ENCODE results near the gene ADAM23.

ADAM23 gene

GRCh38 chr2:206585335-206585734, 142.0 kb downstream of the ADAM23 start:
- no peak for DNase-seq
- Histone ChIP-seq H3K27ac (ENCODE audit: low read length) (no peak overlapping the region), H3K79me2 (ENCODE audit: insufficient read depth, low read length) (no peaks in the 10 kb centered on the region), H3K9me3 (ENCODE audit: insufficient read depth, low read length, severe bottlenecking) (no peaks in the 10 kb centered on the region), H2AFZ (ENCODE audit: low read depth, low read length) (no peak overlapping the region), H3K9ac (ENCODE audit: low read depth, low read length) (no peak overlapping the region), H3K4me1 (ENCODE audit: insufficient read depth, low read length) (no peaks in the 10 kb centered on the region), H3K4me2 (ENCODE audit: insufficient read depth, low read length) (no peak overlapping the region), H3K27me3 (ENCODE audit: insufficient read depth, low read length, poor library complexity) (no peaks in the 10 kb centered on the region), H3K4me3 (ENCODE audit: low read depth in 1 of 2, low read length in 2 of 2) (no peak overlapping the region), H3K36me3 (ENCODE audit: insufficient read depth, low read length) (no peaks in the 10 kb centered on the region), H4K20me1 (ENCODE audit: insufficient read depth, low read length) (no peaks in the 10 kb centered on the region)
- no peak for ATAC-seq (ENCODE audit: insufficient read depth, low read depth)
- no peak for TF ChIP-seq EZH2 (IDR thresholded peaks at IDR 0.05; ENCODE audit: borderline replicate concordance, low read depth, low read length, severe bottlenecking)
- TF ChIP-seq, protein P1, sequence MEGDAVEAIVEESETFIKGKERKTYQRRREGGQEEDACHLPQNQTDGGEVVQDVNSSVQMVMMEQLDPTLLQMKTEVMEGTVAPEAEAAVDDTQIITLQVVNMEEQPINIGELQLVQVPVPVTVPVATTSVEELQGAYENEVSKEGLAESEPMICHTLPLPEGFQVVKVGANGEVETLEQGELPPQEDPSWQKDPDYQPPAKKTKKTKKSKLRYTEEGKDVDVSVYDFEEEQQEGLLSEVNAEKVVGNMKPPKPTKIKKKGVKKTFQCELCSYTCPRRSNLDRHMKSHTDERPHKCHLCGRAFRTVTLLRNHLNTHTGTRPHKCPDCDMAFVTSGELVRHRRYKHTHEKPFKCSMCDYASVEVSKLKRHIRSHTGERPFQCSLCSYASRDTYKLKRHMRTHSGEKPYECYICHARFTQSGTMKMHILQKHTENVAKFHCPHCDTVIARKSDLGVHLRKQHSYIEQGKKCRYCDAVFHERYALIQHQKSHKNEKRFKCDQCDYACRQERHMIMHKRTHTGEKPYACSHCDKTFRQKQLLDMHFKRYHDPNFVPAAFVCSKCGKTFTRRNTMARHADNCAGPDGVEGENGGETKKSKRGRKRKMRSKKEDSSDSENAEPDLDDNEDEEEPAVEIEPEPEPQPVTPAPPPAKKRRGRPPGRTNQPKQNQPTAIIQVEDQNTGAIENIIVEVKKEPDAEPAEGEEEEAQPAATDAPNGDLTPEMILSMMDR (IDR thresholded peaks at IDR 0.05; ENCODE audit: borderline replicate concordance, extremely low read depth, low read length, poor library complexity, severe bottlenecking), result no peak

GRCh38 chr2:206586609-206587008, 143.3 kb downstream of the ADAM23 start:
- H2AFZ ChIP-seq (ENCODE audit: low read depth, low read length), result no peak overlapping the region
- no peak for ATAC-seq (ENCODE audit: insufficient read depth, low read depth)
- no peak for DNase-seq

DNA sequence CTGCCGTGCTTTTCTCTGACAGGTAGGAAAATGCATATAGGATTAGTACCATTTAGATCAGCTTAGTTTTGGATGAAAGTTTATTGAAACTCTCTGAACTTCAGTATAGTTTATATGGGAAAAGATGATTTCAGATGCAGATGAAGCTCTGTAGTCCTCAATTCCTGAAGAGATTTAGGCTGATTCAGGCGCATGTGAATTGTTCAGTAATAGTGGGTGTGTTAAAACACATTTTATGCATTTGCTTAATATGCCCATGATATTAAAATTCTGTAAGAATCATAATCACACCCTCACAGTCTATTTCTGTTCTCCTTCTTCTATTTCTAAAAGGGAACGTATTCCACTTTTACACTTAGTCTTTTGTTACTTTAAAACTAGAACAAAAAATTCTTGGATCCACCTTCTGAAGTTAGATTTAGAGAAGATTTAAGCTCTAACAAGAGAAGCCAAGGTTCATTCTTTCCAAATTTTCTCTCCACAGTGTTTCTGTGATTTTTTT, 154.4 kb downstream of the ADAM23 start:
- DNase-seq (no peak), ATAC-seq (ENCODE audit: insufficient read depth, low read depth) (no peak)
- no peak for TF ChIP-seq EZH2 (IDR thresholded peaks at IDR 0.05; ENCODE audit: borderline replicate concordance, low read depth, low read length, severe bottlenecking)
- TF ChIP-seq, protein P1 (IDR thresholded peaks at IDR 0.05; ENCODE audit: borderline replicate concordance, extremely low read depth, low read length, poor library complexity, severe bottlenecking), result no peak

More at GRCh38 chr2:206586609-206587008, 143.3 kb downstream of the ADAM23 start:
- H4K20me1 ChIP-seq (ENCODE audit: insufficient read depth, low read length), result no peaks in the 10 kb centered on the region
- TF ChIP-seq, protein P1 (IDR thresholded peaks at IDR 0.05; ENCODE audit: borderline replicate concordance, extremely low read depth, low read length, poor library complexity, severe bottlenecking), result no peak
- no peak for TF ChIP-seq EZH2 (IDR thresholded peaks at IDR 0.05; ENCODE audit: borderline replicate concordance, low read depth, low read length, severe bottlenecking)
- H3K27me3 ChIP-seq (ENCODE audit: insufficient read depth, low read length, poor library complexity), result no peaks in the 10 kb centered on the region
- no peaks in the 10 kb centered on the region for H3K9me3 ChIP-seq (ENCODE audit: insufficient read depth, low read length, severe bottlenecking)
- H3K4me3 ChIP-seq (ENCODE audit: low read depth in 1 of 2, low read length in 2 of 2), result no peak overlapping the region
- H3K27ac ChIP-seq (ENCODE audit: low read length), result no peak overlapping the region
- H3K36me3 ChIP-seq (ENCODE audit: insufficient read depth, low read length), result no peaks in the 10 kb centered on the region
- no peak overlapping the region for H3K9ac ChIP-seq (ENCODE audit: low read depth, low read length)
- no peaks in the 10 kb centered on the region for H3K4me1 ChIP-seq (ENCODE audit: insufficient read depth, low read length)
- no peaks in the 10 kb centered on the region for H3K79me2 ChIP-seq (ENCODE audit: insufficient read depth, low read length)
- H3K4me2 ChIP-seq (ENCODE audit: insufficient read depth, low read length), result no peak overlapping the region

GRCh38 chr2:206603243-206603642, 159.9 kb downstream of the ADAM23 start:
- Histone ChIP-seq H3K4me2 (ENCODE audit: insufficient read depth, low read length) (no peak overlapping the region), H3K36me3 (ENCODE audit: insufficient read depth, low read length) (no peaks in the 10 kb centered on the region), H3K79me2 (ENCODE audit: insufficient read depth, low read length) (no peaks in the 10 kb centered on the region), H4K20me1 (ENCODE audit: insufficient read depth, low read length) (no peaks in the 10 kb centered on the region), H2AFZ (ENCODE audit: low read depth, low read length) (no peak overlapping the region), H3K9me3 (ENCODE audit: insufficient read depth, low read length, severe bottlenecking) (no peaks in the 10 kb centered on the region), H3K4me3 (ENCODE audit: low read depth in 1 of 2, low read length in 2 of 2) (no peak overlapping the region), H3K4me1 (ENCODE audit: insufficient read depth, low read length) (no peaks in the 10 kb centered on the region), H3K27me3 (ENCODE audit: insufficient read depth, low read length, poor library complexity) (peaks cover 3% of the 10 kb centered on the region), H3K27ac (ENCODE audit: low read length) (no peak overlapping the region), H3K9ac (ENCODE audit: low read depth, low read length) (no peak overlapping the region)
- no peak for DNase-seq
- ATAC-seq (ENCODE audit: insufficient read depth, low read depth), result no peak
- TF ChIP-seq, protein P1 (IDR thresholded peaks at IDR 0.05; ENCODE audit: borderline replicate concordance, extremely low read depth, low read length, poor library complexity, severe bottlenecking), result no peak
- no peak for TF ChIP-seq EZH2 (IDR thresholded peaks at IDR 0.05; ENCODE audit: borderline replicate concordance, low read depth, low read length, severe bottlenecking)

More for the DNA sequence above, 154.4 kb downstream of the ADAM23 start:
- no peak overlapping the region for H2AFZ ChIP-seq (ENCODE audit: low read depth, low read length)
- H3K4me1 ChIP-seq (ENCODE audit: insufficient read depth, low read length), result no peaks in the 10 kb centered on the region
- no peak overlapping the region for H3K4me2 ChIP-seq (ENCODE audit: insufficient read depth, low read length)
- no peak overlapping the region for H3K9ac ChIP-seq (ENCODE audit: low read depth, low read length)
- no peaks in the 10 kb centered on the region for H4K20me1 ChIP-seq (ENCODE audit: insufficient read depth, low read length)
- no peaks in the 10 kb centered on the region for H3K27me3 ChIP-seq (ENCODE audit: insufficient read depth, low read length, poor library complexity)
- H3K4me3 ChIP-seq (ENCODE audit: low read depth in 1 of 2, low read length in 2 of 2), result no peak overlapping the region
- no peak overlapping the region for H3K27ac ChIP-seq (ENCODE audit: low read length)
- no peaks in the 10 kb centered on the region for H3K79me2 ChIP-seq (ENCODE audit: insufficient read depth, low read length)
- no peaks in the 10 kb centered on the region for H3K9me3 ChIP-seq (ENCODE audit: insufficient read depth, low read length, severe bottlenecking)
- H3K36me3 ChIP-seq (ENCODE audit: insufficient read depth, low read length), result no peaks in the 10 kb centered on the region

All from DND-41 (cell line).